Ectodermal cell (in vitro differentiated cells): Measurements from ENCODE around the gene CDC37.
"Not testable (repeated sequence)": the region's sequence is repeated elsewhere in the genome, so short reads cannot be mapped to it uniquely, and the experiment has no call there.

Source experiments
- H3K27ac ChIP-seq: 2 replicates; pipeline ENCODE4 v1.7.0; 2013; ENCODE audit warnings: mild to moderate bottlenecking, low read depth, low read length; ENCODE audit not compliant: insufficient read depth, poor library complexity, severe bottlenecking
- H3K27me3 ChIP-seq: 2 replicates; pipeline ENCODE4 v1.7.0; 2013; ENCODE audit warnings: mild to moderate bottlenecking, low read length; ENCODE audit not compliant: insufficient read depth, control insufficient read depth, poor library complexity, severe bottlenecking
- H3K36me3 ChIP-seq: one replicate; pipeline ENCODE4 v1.7.0; 2013; ENCODE audit warnings: low read length; ENCODE audit not compliant: control insufficient read depth, insufficient read depth
- H3K4me1 ChIP-seq: one replicate; pipeline ENCODE4 v1.7.0; 2013; ENCODE audit warnings: low read length; ENCODE audit not compliant: control insufficient read depth, insufficient read depth
- H3K4me3 ChIP-seq: 2 replicates; pipeline ENCODE4 v1.7.0; 2013; ENCODE audit warnings: low read depth, low read length, control low read depth; ENCODE audit not compliant: insufficient read depth
- H3K9me3 ChIP-seq: 2 replicates; pipeline ENCODE4 v1.7.0; 2013; ENCODE audit warnings: mild to moderate bottlenecking, low read length, moderate library complexity; ENCODE audit not compliant: control insufficient read depth
- WGBS, 2 experiments: methylation state at CpG; one replicate each; pipeline ENCODE4 v1.1.7; 2013; ENCODE audit warnings: missing lambda C conversion rate in 2 of 2; 5-methylcytosine and 5-hydroxymethylcytosine counted together

CDC37 gene

DNA sequence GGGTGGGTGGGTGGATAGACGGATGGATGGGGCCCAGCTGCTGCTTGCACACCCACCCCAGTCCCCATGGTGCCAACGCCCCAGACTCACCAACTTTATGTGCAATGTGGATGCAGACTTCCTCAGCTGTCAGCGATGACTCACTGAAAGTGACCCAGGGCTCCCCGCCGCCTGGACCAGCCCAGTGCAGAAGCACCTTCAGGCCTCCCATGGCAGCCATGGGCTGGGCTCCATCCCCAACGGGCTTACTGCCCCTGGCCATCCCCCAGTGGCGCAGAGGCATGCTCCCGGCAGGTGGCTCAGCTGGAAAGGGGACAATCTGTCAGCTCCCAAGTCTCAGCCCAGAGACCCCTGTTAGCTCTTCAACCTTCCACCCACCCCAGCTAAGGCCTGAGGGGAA lies 25.2 kb downstream of the CDC37 start:
- Histone ChIP-seq H3K9me3 (no peaks in the 10 kb centered on the region), H3K36me3 (no peaks in the 10 kb centered on the region), H3K27ac (no peak overlapping the region), H3K4me1 (peaks cover 6% of the 10 kb centered on the region), H3K27me3 (no peaks in the 10 kb centered on the region), H3K4me3 (no peak overlapping the region)
- WGBS, 2 experiments, result 94 to 96% methylated on average over 8 of the region's 8 CpGs

DNA sequence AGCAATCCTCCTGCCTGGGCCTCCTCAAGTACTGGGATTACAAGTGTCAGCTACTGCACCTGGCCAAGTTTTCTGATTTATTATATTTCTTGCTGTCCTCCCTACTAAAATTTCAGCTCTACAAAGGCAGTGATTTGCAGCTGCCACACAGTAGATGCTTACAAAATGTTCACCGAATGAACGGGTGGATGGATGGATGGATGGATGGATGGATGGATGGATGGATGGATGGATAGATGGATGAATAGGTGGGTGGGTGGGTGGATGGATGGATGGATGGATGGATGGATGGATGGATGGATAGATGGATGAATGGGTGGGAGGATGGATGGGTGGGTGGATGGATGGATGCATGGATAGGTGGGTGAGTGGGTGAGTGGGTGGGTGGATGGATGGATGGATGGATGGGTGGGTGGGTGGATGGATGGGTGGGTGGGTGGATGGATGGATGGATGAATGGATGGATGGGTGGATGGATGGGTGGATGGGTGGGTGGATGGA lies 26.2 kb downstream of the CDC37 start:
- not testable (repeated sequence) for H3K4me3 ChIP-seq, H3K4me1 ChIP-seq, H3K36me3 ChIP-seq, H3K9me3 ChIP-seq, H3K27me3 ChIP-seq, H3K27ac ChIP-seq
- 93 to 98% methylated on average over 2 of the region's 2 CpGs for WGBS, 2 experiments

DNA sequence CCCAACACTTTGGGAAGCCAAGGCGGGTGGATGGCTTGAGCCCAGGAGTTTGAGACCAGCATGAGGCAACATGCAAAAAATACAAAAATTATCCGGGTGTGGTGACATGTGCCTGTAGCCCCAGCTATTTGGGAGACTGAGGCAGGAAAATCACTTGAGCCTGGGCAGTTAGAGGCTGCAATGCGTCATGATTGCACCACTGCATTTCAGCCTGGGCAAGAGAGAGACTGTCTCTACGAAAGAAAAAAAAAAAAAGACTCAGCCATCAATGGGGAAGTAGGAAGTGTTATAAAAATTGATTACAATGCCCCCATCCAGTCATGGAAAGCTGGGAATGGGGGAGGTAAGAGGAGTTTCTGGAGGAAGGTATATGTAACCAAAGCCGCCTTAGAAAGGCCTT lies 28.4 kb downstream of the CDC37 start:
- Histone ChIP-seq H3K36me3 (no peaks in the 10 kb centered on the region), H3K4me3 (no peak overlapping the region), H3K4me1 (peaks cover 5% of the 10 kb centered on the region), H3K27me3 (no peaks in the 10 kb centered on the region), H3K27ac (no peak overlapping the region), H3K9me3 (no peaks in the 10 kb centered on the region)
- WGBS, 2 experiments, result 96 to 97% methylated on average over 5 of the region's 5 CpGs

DNA sequence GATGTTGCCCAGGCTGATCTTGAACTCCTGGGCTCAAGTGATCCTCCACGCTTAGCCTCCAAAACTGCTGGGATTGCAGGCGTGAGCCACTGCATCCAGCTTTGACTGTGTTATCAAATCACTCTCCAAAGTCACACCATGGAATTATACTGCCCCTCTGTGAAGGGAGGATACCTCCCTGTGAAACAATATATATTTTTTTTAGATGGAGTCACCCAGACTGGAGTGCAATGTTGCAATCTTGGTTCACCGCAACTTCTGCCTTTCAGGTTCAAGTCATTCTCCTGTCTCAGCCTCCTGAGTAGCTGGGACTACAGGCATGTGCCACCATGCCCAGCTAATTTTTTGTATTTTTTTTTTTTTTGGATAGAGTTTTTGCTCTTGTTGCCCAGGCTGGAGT lies 30.7 kb downstream of the CDC37 start:
- Histone ChIP-seq H3K4me3 (no peak overlapping the region), H3K27ac (no peak overlapping the region), H3K4me1 (no peaks in the 10 kb centered on the region), H3K27me3 (no peaks in the 10 kb centered on the region), H3K36me3 (peaks cover 17% of the 10 kb centered on the region), H3K9me3 (no peaks in the 10 kb centered on the region)
- 91 to 94% methylated on average over 3 of the region's 3 CpGs for WGBS, 2 experiments

DNA sequence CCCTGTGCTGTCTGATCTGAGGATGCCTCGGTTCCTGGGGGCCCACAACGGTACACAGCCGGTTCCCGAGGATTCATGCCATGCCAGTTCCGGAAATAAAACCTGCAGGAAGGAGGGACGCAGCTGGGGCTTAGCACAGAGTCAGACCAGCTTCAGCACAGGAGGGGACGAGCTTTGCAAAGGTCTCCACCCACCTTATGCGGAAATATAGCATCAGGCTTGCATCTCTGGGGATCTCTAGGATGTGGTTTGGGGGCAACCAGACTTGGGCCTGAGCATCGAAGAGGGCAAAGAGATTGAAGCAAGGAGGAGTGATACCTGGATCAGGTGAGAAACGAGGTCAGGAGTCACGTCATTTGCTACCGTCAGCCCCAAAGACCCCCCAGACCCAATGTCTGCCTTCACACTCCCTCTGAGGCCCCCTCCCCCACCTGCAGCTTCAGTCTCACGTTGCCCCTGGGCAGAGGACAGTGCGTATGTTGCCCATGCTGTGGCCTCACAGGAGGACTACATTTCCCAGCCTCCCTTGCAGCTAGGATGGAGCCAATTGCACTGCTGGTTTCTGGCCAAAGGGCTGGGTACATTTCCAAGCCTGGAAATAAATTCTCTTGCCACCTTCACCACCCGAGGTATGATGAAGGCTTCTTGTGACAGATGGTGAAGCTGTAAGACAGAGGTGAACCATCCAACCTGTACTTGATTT lies 35.1 kb downstream of the CDC37 start:
- Histone ChIP-seq H3K27me3 (no peaks in the 10 kb centered on the region), H3K4me3 (no peak overlapping the region), H3K4me1 (no peaks in the 10 kb centered on the region), H3K27ac (no peak overlapping the region), H3K36me3 (peaks cover 20% of the 10 kb centered on the region), H3K9me3 (no peaks in the 10 kb centered on the region)
- WGBS, 2 experiments, result 93 to 94% methylated on average over 15 of the region's 15 CpGs

DNA sequence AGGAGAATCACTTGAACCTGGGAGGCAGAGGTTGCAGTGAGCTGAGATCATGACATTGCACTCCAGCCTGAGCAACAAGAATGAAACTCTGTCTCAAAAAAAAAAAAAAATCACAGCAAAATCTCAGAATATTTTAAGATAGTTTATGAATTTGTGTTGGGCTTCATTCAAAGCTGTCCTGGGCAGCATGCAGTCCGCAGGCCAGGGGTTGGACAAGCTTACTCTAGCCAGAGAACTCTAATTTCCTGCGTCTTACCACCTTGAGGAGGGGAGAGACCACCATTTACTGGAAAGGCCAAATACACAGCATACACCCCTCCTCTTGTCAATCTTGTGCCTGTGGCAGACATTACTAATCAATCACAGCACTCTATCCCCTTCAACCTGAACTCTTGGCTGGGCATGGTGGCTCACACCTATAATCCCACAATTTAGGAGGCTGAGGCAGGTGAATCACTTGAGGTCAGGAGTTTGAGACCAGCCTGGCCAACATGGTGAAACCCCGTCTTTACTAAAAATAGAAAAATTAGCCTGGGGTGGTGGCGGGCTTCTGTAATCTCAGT lies 36.3 kb downstream of the CDC37 start:
- H3K36me3 ChIP-seq, result peaks cover 20% of the 10 kb centered on the region
- H3K4me1 ChIP-seq, H3K9me3 ChIP-seq, H3K27me3 ChIP-seq, H3K27ac ChIP-seq, H3K4me3 ChIP-seq: not testable (repeated sequence)
- 93 to 98% methylated on average over 4 of the region's 4 CpGs for WGBS, 2 experiments

DNA sequence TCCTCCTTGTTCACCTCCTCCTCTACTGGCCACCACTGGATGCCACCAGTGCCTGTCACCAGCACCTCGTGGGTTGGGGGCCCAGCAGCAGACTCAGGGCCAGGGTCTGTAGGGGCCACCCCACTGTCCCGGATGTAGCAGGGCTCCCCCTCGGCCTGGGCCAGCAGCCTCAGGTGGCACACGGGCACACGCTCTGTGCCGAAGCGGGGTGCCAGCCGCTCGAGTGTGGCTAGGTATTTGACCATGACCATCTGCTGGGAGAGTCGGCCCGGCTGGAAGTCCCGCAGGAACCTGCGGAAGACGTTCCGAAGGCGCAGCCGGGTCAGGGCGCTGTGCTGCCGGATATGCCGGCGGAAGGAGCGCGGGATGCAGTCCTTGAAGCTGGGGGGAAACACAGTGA lies 37.8 kb downstream of the CDC37 start:
- Histone ChIP-seq H3K27ac (no peak overlapping the region), H3K4me1 (no peaks in the 10 kb centered on the region), H3K27me3 (no peaks in the 10 kb centered on the region), H3K36me3 (peaks cover 25% of the 10 kb centered on the region), H3K9me3 (no peaks in the 10 kb centered on the region), H3K4me3 (no peak overlapping the region)
- 95 to 96% methylated on average over 23 of the region's 23 CpGs for WGBS, 2 experiments

DNA sequence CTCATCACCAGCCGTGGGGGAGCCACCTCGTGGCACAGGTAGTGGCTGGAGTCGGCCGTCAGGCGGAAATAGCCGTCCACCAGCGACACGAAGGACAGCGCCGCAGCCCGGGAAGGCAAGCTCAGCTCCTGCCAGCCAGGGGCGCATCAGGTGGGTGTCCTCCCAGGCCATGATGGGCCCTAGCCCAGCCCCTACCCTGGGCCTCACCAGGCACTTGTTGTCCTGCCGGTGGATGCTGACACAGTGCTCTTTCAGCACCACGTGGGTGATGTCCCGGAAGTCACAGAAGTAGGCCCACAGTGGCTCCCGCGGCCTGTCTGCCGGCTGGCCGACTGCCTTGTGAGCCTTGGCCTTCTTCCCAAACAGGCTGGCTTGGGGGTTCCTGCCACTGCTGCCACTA lies 38.7 kb downstream of the CDC37 start:
- WGBS, 2 experiments, result 93 to 95% methylated on average over 19 of the region's 19 CpGs
- Histone ChIP-seq H3K36me3 (peaks cover 25% of the 10 kb centered on the region), H3K9me3 (no peaks in the 10 kb centered on the region), H3K4me3 (no peak overlapping the region), H3K27me3 (no peaks in the 10 kb centered on the region), H3K4me1 (no peaks in the 10 kb centered on the region), H3K27ac (no peak overlapping the region)

DNA sequence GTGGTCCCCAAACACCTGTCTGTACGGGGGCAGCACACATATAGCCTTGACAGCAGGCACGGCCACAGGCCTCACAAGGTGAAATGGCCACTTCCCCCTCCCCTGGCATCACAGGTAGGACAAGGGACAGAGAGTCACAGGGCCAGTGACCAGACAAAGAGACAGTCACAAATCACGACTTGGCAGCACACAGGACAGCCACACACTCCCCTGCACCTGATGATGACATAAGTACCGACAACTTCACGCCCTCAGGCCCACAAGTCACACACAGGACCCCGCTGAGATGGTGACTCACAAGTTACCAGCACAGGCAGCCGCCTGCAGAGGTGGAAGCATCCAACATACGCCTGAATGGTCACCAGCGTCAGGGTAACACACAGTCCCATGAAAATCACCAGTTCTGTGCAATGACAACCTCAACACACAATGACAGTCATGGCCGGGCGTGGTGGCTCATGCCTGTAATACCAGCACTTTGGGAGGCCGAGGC lies 39.5 kb downstream of the CDC37 start:
- H3K4me1 ChIP-seq, result no peaks in the 10 kb centered on the region
- H3K4me3 ChIP-seq, result no peak overlapping the region
- no peaks in the 10 kb centered on the region for H3K27me3 ChIP-seq
- no peak overlapping the region for H3K27ac ChIP-seq
- WGBS, 2 experiments, result 92 to 93% methylated on average over 12 of the region's 12 CpGs
- no peaks in the 10 kb centered on the region for H3K9me3 ChIP-seq
- peaks cover 18% of the 10 kb centered on the region for H3K36me3 ChIP-seq

DNA sequence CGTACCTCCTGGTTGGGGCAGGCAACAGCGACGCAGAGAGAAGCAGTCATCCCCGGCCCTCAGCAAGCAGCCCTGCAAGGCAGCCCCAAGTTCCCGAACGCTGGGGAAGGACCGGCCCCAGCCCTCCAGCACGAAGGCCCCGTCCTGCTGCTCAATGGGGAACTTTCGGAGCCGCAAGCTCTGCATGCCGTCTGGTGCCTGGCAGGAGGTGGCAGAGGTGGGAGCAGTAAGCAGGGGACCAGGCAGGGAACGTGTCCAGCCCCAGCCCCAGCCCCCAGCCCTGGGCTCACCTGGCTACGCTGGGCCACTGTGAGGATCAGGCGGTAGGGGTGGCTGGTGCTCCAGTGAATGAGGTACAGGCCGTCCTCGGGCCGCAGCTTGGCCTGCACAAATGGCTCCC lies 41.1 kb downstream of the CDC37 start:
- H3K4me1 ChIP-seq, result no peaks in the 10 kb centered on the region
- H3K36me3 ChIP-seq, result peaks cover 14% of the 10 kb centered on the region
- no peak overlapping the region for H3K27ac ChIP-seq
- 94 to 95% methylated on average over 18 of the region's 18 CpGs for WGBS, 2 experiments
- H3K9me3 ChIP-seq, result no peaks in the 10 kb centered on the region
- no peak overlapping the region for H3K4me3 ChIP-seq
- no peaks in the 10 kb centered on the region for H3K27me3 ChIP-seq
